Vagina (tissue), 2 donors: ENCODE results near the gene CHST12.

Source experiments
- POLR2A ChIP-seq, 2 donors: fragments of 450-650 bp; IDR thresholded peaks; one replicate each; pipeline ENCODE4 v1.6.1; 2017; ENCODE audit warnings: antibody characterized with exemption in 2 of 2, mild to moderate bottlenecking in 2 of 2, moderate library complexity in 2 of 2
- POLR2AphosphoS5 ChIP-seq, 2 donors: sonication (generic); formaldehyde crosslinking; IDR thresholded peaks; one replicate each; pipeline ENCODE4 v1.9.0; 2017; ENCODE audit warnings: antibody characterized with exemption in 2 of 2, mild to moderate bottlenecking in 2 of 2, low read depth in 1 of 2; ENCODE audit not compliant: insufficient read depth in 1 of 2
- TF ChIP-seq, protein P1 (sequence below), 3 experiments: fragments of 450-650 bp in 2 of 3; fragments of 200-600 bp in 1 of 3; sonication (generic) in 1 of 3; IDR thresholded peaks; one replicate each; pipeline ENCODE4 v1.5.1; 2017 to 2019; ENCODE audit warnings: antibody characterized with exemption in 3 of 3, mild to moderate bottlenecking in 2 of 3, moderate library complexity in 2 of 3

GRCh38 chr7:2436341-2437104, 33.1 kb downstream of the CHST12 start:
- TF ChIP-seq, protein P1, sequence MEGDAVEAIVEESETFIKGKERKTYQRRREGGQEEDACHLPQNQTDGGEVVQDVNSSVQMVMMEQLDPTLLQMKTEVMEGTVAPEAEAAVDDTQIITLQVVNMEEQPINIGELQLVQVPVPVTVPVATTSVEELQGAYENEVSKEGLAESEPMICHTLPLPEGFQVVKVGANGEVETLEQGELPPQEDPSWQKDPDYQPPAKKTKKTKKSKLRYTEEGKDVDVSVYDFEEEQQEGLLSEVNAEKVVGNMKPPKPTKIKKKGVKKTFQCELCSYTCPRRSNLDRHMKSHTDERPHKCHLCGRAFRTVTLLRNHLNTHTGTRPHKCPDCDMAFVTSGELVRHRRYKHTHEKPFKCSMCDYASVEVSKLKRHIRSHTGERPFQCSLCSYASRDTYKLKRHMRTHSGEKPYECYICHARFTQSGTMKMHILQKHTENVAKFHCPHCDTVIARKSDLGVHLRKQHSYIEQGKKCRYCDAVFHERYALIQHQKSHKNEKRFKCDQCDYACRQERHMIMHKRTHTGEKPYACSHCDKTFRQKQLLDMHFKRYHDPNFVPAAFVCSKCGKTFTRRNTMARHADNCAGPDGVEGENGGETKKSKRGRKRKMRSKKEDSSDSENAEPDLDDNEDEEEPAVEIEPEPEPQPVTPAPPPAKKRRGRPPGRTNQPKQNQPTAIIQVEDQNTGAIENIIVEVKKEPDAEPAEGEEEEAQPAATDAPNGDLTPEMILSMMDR (IDR thresholded peaks at IDR 0.05), result no peak
- no peak for TF ChIP-seq POLR2A (IDR thresholded peaks at IDR 0.05)
- TF ChIP-seq POLR2AphosphoS5 (IDR thresholded peaks at IDR 0.05; ENCODE audit: insufficient read depth in 1 of 2, low read depth in 1 of 2), result no peak
